GM23248 (cell line): ENCODE results near the gene CXCL10. TPM values are rescaled to one million over a fixed set of nuclear protein-coding genes. Genes with fewer than 3 reads are reported as not detected.
"Not testable (repeated sequence)": the region's sequence is repeated elsewhere in the genome, so short reads cannot be mapped to it uniquely, and the experiment has no call there.

Experiments used
- DNase-seq: peaks from one replicate; pipeline ENCODE4 v3.0.0-alpha.2; 2015
- H2AFZ ChIP-seq: fragments of 200-600 bp; sonication (generic); 2 replicates; pipeline ENCODE4 v1.6.1; 2016; ENCODE audit warnings: antibody characterized with exemption
- H3F3A ChIP-seq: fragments of 200-600 bp; sonication (generic); 2 replicates; pipeline ENCODE4 v1.6.1; 2016; ENCODE audit warnings: mild to moderate bottlenecking, antibody characterized with exemption, mixed run types; ENCODE audit not compliant: insufficient read depth
- H3K27ac ChIP-seq: fragments of 200-600 bp; sonication (generic); 2 replicates; pipeline ENCODE4 v1.5.1; 2016; ENCODE audit warnings: mild to moderate bottlenecking
- H3K27me3 ChIP-seq: fragments of 200-600 bp; sonication (generic); replicated peaks from 2 replicates; pipeline ENCODE4 v1.6.1; 2016; ENCODE audit warnings: mild to moderate bottlenecking; ENCODE audit not compliant: insufficient read depth
- H3K36me3 ChIP-seq: fragments of 200-600 bp; sonication (generic); 2 replicates; pipeline ENCODE4 v1.6.1; 2016; ENCODE audit warnings: low read depth, mild to moderate bottlenecking
- H3K4me1 ChIP-seq: fragments of 200-600 bp; sonication (generic); 2 replicates; pipeline ENCODE4 v1.6.1; 2016; ENCODE audit warnings: mild to moderate bottlenecking; ENCODE audit not compliant: insufficient read depth
- H3K4me2 ChIP-seq: fragments of 200-600 bp; sonication (generic); one replicate; pipeline ENCODE4 v1.6.1; 2016; ENCODE audit warnings: mild to moderate bottlenecking; ENCODE audit not compliant: unreplicated experiment
- H3K4me3 ChIP-seq: fragments of 200-600 bp; sonication (generic); 2 replicates; pipeline ENCODE4 v1.5.1; 2016; ENCODE audit warnings: mild to moderate bottlenecking
- H3K79me2 ChIP-seq: fragments of 200-600 bp; sonication (generic); 2 replicates; pipeline ENCODE4 v1.6.1; 2016; ENCODE audit warnings: mild to moderate bottlenecking; ENCODE audit not compliant: insufficient read depth
- H3K9ac ChIP-seq: fragments of 200-600 bp; sonication (generic); 2 replicates; pipeline ENCODE4 v1.6.1; 2016; ENCODE audit warnings: mild to moderate bottlenecking
- H3K9me2 ChIP-seq: fragments of 200-600 bp; sonication (generic); 2 replicates; pipeline ENCODE4 v1.6.1; 2016; ENCODE audit warnings: mixed run types, mild to moderate bottlenecking, moderate library complexity; ENCODE audit not compliant: insufficient read depth
- H3K9me3 ChIP-seq: fragments of 200-600 bp; sonication (generic); one replicate; pipeline ENCODE4 v1.6.1; 2017; ENCODE audit warnings: low read depth
- H4K20me1 ChIP-seq: fragments of 200-600 bp; sonication (generic); 2 replicates; pipeline ENCODE4 v1.6.0; 2016; ENCODE audit not compliant: insufficient read depth
- EZH2 ChIP-seq: fragments of 200-600 bp; sonication (generic); IDR thresholded peaks from 2 replicates; pipeline ENCODE4 v1.6.1; 2018; ENCODE audit warnings: antibody characterized with exemption, mild to moderate bottlenecking; ENCODE audit not compliant: insufficient read depth, poor library complexity, severe bottlenecking
- EZH2phosphoT487 ChIP-seq: fragments of 200-600 bp; sonication (generic); IDR thresholded peaks from 2 replicates; pipeline ENCODE4 v1.6.1; 2018; ENCODE audit warnings: antibody characterized with exemption, moderate library complexity, mild to moderate bottlenecking, low read depth; ENCODE audit not compliant: insufficient read depth
- WGBS, 2 experiments: methylation state at CpG; one replicate each; pipeline ENCODE4 v1.1.6; 2015 to 2017; ENCODE audit warnings: low lambda C conversion rate in 2 of 2, low coverage in 1 of 2; ENCODE audit errors: missing lambda C conversion rate in 2 of 2; 5-methylcytosine and 5-hydroxymethylcytosine counted together
- in situ Hi-C: fragments of 300-500 bp; cut with MboI; formaldehyde crosslinking; loops from 2 replicates; pipeline ENCODE4 v1.15.0; 2020
- polyA plus RNA-seq: library from polyadenylated mRNA; unstranded; fragments of >200 nt; fragmentation: Nextera tagmentation; extraction: Ambion mirVana; gene quantifications from 2 replicates; pipeline ENCODE4 v1.2.1, GENCODE V29; 2016
- total RNA-seq: library from RNA; depleted of rRNA; stranded (reverse); fragments of >200 nt; shearing (Covaris generic); gene quantifications from 2 replicates; pipeline ENCODE4 v1.2.3, GENCODE V29; 2014

Gene CXCL10
- total and polyA plus RNA-seq, 2 experiments from 2014 or later: not detected

GRCh38 chr4:76001700-76002099 lies 21.6 kb downstream of the CXCL10 start:
- Histone ChIP-seq H3K9ac (no peak overlapping the region), H3F3A (no peaks in the 10 kb centered on the region), H4K20me1 (no peaks in the 10 kb centered on the region), H3K4me2 (no peak overlapping the region), H3K27ac (no peak overlapping the region), H3K9me2 (no peaks in the 10 kb centered on the region), H3K36me3 (no peaks in the 10 kb centered on the region), H3K4me3 (no peak overlapping the region), H3K4me1 (no peaks in the 10 kb centered on the region), H2AFZ (peak overlapping the region; percentile 35; the same call in 1 of the 2 replicates), H3K27me3 (no peaks in the 10 kb centered on the region), H3K9me3 (no peaks in the 10 kb centered on the region), H3K79me2 (no peaks in the 10 kb centered on the region)
- TF ChIP-seq EZH2 (no peak), EZH2phosphoT487 (no peak)
- in situ Hi-C loops: no loop called here
- no peak for DNase-seq
- 89 to 91% methylated on average over 7 of the region's 7 CpGs for WGBS, 2 experiments

GRCh38 chr4:76000279-76000678 lies 23.0 kb downstream of the CXCL10 start:
- Histone ChIP-seq H3K27me3 (no peaks in the 10 kb centered on the region), H3F3A (no peaks in the 10 kb centered on the region), H3K36me3 (no peaks in the 10 kb centered on the region), H3K9me3 (no peaks in the 10 kb centered on the region), H3K4me3 (no peak overlapping the region), H3K9ac (no peak overlapping the region), H4K20me1 (no peaks in the 10 kb centered on the region), H3K79me2 (no peaks in the 10 kb centered on the region), H3K4me1 (no peaks in the 10 kb centered on the region), H3K27ac (no peak overlapping the region), H3K4me2 (no peak overlapping the region), H3K9me2 (no peaks in the 10 kb centered on the region), H2AFZ (no peak overlapping the region)
- WGBS, 2 experiments: 38 to 57% methylated on average over 1 of the region's 1 CpG
- no peak for TF ChIP-seq EZH2
- TF ChIP-seq EZH2phosphoT487: no peak
- DNase-seq: no peak
- in situ Hi-C loops: no loop called here

GRCh38 chr4:75998525-75999147 lies 24.7 kb downstream of the CXCL10 start:
- not testable (repeated sequence) for H3K79me2 ChIP-seq, H3K36me3 ChIP-seq, H3K9me2 ChIP-seq, H3K27me3 ChIP-seq, DNase-seq, H3K9me3 ChIP-seq, H3F3A ChIP-seq, H3K4me3 ChIP-seq, H3K27ac ChIP-seq, H4K20me1 ChIP-seq, H3K9ac ChIP-seq, H2AFZ ChIP-seq, H3K4me2 ChIP-seq, H3K4me1 ChIP-seq
- 77 to 85% methylated on average over 2 of the region's 2 CpGs for WGBS, 2 experiments
- in situ Hi-C loops: loop anchor here (5.0 kb wide), 1 partner anchor 69 kb away; no protein-coding TSS in a partner anchor

GRCh38 chr4:75997946-75998345 lies 25.4 kb downstream of the CXCL10 start:
- Histone ChIP-seq H3K79me2 (no peaks in the 10 kb centered on the region), H3K4me1 (no peaks in the 10 kb centered on the region), H3K4me2 (no peak overlapping the region), H3K9me3 (no peaks in the 10 kb centered on the region), H3K4me3 (no peak overlapping the region), H3K36me3 (no peaks in the 10 kb centered on the region), H3F3A (no peaks in the 10 kb centered on the region), H4K20me1 (no peaks in the 10 kb centered on the region), H2AFZ (0 out of 2 replicates have a peak overlapping the region, but pooled peaks have one; percentile 7), H3K27ac (no peak overlapping the region), H3K9me2 (no peaks in the 10 kb centered on the region), H3K27me3 (no peaks in the 10 kb centered on the region), H3K9ac (no peak overlapping the region)
- 86 to 87% methylated on average over 2 of the region's 2 CpGs for WGBS, 2 experiments
- TF ChIP-seq EZH2 (no peak), EZH2phosphoT487 (no peak)
- in situ Hi-C loops: loop anchor here (5.0 kb wide), 1 partner anchor 69 kb away; no protein-coding TSS in a partner anchor
- DNase-seq: peak; percentile 9
